AG09319 (cell line): ENCODE data around the gene EXOC6.
"Not testable (repeated sequence)": the region's sequence is repeated elsewhere in the genome, so short reads cannot be mapped to it uniquely, and the experiment has no call there.

Experiments
- DNase-seq: peaks from one replicate; pipeline ENCODE4 v3.0.0-alpha.2; 2010; ENCODE audit warnings: low read depth; ENCODE audit errors: extremely low read depth
- TF ChIP-seq, protein P1 (sequence below): IDR thresholded peaks from 2 replicates; pipeline ENCODE4 v1.5.1; 2011; ENCODE audit warnings: low read depth, mild to moderate bottlenecking, inconsistent platforms, low read length, moderate library complexity

Gene EXOC6

DNA sequence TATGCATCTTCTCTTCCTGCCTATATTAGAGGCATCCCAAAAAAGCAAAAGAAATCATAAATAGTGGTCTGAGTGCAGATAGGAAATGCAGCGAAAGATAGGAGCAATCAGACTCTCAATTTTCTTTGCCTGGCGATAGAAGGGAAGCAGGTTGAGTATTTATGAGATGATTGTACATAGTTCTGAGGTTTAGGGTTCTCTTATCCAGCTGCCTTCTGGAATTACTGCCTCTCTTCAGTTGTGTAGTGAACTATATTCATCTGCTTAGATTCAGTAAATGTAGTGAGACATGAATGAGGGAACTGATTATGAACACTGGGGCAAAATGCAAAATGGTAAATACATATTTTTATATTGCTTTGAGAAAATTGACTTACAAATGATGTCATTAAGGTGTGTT lies 119.3 kb downstream of the EXOC6 start:
- DNase-seq, result no peak
- TF ChIP-seq, protein P1, sequence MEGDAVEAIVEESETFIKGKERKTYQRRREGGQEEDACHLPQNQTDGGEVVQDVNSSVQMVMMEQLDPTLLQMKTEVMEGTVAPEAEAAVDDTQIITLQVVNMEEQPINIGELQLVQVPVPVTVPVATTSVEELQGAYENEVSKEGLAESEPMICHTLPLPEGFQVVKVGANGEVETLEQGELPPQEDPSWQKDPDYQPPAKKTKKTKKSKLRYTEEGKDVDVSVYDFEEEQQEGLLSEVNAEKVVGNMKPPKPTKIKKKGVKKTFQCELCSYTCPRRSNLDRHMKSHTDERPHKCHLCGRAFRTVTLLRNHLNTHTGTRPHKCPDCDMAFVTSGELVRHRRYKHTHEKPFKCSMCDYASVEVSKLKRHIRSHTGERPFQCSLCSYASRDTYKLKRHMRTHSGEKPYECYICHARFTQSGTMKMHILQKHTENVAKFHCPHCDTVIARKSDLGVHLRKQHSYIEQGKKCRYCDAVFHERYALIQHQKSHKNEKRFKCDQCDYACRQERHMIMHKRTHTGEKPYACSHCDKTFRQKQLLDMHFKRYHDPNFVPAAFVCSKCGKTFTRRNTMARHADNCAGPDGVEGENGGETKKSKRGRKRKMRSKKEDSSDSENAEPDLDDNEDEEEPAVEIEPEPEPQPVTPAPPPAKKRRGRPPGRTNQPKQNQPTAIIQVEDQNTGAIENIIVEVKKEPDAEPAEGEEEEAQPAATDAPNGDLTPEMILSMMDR, result no peak

DNA sequence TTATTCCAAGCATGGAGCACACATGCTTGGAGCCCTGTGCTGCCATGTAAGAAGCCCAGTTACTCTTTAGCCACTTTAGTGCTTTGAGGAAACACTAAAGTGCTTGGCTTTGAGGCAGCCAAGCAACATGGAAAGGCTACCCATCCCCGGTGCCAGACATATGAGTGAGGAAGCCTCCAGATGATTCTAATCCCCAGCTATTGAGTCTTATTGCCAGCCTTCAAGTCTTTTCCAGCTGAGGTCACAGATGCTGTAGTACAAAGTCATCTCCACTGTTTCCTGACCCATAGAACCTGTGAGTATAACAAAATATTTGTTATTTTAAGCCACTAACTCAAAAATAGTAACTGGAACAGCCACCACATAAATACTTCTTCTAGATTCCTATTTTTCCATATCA lies 120.8 kb downstream of the EXOC6 start:
- DNase-seq, result no peak
- TF ChIP-seq, protein P1, result no peak

DNA sequence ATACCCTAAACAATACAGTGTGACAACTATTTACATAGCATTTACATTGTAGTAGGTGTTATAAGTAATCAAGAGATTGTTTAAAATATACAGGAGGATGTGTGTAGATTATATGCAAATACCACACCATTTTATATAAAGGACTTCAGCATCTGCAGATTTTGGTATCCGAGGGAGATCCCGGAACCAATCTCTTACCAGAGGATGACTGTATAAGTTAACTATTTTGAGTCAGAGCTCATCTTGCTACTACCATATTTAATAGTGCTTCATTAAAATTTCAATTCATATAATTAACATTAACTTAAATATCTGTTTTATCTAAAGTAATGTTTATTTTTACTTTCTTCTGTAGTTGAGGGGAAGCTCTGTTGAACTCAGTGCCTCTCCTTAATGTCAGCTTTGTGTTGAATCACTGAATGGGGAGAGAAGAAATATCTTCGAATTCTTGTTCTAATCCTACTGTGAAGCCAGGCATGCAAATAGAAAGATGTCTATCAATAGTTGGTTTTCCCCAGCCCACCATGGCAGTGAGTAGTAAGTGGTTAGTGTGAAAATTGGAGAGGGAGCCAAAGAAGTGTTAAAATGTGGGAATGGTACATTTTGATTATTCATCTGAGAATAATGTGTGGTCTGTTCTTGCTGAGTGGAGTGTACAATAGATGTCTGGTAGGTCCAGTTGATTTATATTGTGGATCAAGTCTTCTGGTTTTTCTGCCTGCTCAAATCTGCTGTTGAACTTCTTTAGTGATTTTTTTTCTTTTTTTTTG lies 122.2 kb downstream of the EXOC6 start:
- DNase-seq, result no peak
- TF ChIP-seq, protein P1, result no peak

DNA sequence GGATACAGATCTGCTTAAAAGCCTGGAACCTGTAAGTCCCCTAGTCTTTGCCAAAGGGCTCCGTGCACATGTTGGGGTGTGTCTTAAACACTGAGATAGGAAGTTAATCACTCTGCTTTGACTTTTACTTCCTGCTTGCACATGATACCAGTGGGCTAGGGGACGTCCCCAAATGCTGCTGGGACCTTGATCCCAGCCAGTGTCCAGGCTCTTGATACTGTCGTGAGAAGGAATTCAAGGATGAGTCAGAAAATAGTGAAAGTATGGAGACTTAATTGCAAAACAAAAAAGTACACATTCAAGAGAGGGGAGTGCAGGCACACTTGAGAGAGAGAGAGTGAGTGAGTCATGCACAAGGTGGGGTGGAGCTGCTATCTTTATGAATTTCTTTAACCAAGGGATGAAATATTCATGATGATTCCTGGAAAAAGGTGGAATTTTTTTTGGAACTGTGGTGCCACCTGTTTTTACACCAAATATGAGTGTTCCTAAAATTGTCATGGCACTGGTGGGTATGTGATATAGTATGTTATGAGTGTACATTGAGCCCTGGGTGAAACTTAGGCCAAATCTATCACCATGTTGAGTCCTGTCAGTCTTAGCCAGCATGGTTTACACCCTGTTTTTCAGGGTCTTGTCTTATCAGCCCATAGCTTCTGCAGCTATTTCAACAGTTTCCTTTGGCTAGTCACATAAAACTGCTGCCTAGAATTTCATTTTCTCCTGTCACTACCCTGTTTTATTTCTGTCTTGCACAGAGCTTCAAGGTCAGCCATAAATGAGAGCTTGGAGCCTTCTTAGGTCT lies 123.9 kb downstream of the EXOC6 start:
- no peak for DNase-seq
- TF ChIP-seq, protein P1, result no peak

DNA sequence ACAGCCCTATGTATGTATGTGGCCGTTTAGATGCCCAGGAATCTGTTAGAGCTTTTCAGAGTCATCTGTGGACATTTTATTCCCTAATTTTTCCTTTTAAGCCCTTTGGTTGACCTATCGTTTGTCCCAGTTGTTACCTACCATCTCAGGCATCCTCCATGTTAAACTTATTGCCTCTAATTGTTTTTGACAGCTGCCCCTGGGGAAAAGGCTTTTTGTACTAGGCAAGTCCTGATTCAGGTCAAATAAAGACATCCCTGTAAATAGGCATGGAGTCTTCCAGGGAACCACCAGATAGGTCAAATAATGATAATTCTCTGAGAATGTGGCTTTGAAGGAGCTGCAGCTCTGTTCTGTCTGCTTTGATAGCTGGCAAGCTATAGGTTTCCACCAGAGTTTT lies 124.6 kb downstream of the EXOC6 start:
- TF ChIP-seq, protein P1, result no peak
- no peak for DNase-seq

DNA sequence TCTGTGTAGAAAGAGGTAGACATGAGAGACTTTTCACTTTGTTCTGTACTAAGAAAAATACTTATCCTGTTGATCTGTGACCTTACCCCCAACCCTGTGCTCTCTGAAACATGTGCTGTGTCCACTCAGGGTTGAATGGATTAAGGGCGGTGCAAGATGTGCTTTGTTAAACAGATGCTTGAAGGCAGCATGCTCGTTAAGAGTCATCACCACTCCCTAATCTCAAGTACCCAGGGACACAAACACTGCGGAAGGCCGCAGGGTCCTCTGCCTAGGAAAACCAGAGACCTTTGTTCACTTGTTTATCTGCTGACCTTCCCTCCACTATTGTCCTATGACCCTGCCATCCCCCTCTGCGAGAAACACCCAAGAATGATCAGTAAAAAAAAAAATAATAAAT lies 128.0 kb downstream of the EXOC6 start:
- DNase-seq, result not testable (repeated sequence)

DNA sequence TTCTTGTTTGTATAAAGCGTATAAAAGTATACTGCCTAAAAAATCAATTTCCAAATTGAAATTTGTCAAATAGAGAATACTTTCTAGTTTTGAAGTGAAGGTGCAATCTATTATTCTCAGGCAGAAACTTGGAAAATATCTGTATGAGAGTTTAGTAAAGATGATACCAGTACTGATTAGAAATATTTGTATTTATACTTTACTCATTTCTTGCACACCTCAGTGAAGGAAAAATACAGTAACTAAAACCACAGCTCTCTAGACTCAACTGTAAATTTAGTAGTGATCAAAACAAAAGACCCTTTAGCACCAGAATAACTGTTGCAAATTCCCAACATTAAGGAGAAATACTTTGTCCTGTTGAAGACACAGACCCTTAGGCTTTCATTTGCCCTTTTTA lies 140.9 kb downstream of the EXOC6 start:
- DNase-seq, result no peak
- TF ChIP-seq, protein P1, result no peak
